Pons (tissue), 1 donor: Measurements from ENCODE around the gene FDXR.
A peak's percentile ranks its signal among the peaks of the same experiment; 100 is the strongest.

Experiments used
- DNase-seq: peaks from one replicate; pipeline ENCODE4 v3.0.0-alpha.2; 2016; ENCODE audit warnings: low spot score

The FDXR gene

DNA sequence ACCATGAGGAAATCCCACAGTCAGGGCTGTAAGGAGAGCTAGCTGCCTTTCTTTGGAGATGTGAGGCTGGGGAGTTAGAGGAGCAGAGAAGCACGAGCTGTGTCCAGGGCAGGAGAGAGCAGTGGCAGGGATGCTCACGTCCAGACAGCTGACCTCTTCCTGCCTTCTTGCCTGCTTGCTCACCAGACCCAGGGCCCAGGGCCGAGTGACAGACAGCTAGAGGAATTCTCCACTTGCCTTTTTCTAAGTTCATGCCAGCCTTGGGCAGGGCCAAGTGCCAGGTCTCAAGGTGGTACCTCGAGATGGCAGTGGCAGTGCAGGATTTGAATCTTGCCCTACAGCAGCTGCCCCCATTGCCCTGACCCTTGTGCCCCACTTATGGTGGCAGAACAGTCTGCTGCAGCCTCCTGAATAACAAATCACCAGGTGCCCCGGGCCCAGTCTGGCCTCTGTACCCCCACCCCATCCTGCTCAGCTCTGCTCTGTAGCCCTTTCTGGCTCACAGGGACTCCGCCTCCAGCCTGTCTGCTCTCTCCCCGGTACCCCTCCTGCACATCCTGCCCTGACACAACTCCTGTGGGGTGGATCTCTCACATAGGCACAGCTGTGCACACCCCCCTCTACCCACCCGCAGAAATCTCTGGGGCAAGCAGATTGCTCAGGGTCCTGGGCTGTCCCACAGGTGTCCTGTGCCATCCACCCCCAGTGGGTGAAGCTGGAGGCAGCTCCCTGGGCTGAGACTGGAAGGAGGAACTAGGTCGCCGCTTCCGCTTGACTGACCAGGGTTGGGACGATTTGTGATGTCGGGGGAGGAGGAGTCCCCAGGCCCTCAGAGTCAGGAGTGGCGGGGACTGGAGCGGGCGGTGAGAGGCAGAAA, 39.1 kb downstream of the FDXR start:
- no peak for DNase-seq

DNA sequence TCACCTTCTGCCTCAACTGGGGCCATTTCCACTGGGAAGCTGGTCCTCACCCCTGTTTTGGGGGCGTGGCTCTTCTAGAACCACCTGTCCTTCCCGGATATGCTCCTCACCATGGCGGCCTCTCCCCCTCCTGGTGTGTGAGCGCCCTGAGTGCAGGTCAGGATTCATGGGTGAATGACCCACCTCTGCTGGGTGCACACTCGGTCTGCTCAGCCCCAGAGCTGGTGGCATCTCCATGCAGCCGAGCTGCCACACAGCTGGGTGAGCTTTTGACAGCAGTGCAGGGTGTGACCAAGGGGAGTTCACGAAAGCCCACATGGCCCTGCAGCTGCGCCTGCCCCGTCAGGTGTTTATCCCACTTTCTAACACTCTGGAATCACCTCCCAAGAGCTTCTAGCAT, 40.4 kb downstream of the FDXR start:
- no peak for DNase-seq

DNA sequence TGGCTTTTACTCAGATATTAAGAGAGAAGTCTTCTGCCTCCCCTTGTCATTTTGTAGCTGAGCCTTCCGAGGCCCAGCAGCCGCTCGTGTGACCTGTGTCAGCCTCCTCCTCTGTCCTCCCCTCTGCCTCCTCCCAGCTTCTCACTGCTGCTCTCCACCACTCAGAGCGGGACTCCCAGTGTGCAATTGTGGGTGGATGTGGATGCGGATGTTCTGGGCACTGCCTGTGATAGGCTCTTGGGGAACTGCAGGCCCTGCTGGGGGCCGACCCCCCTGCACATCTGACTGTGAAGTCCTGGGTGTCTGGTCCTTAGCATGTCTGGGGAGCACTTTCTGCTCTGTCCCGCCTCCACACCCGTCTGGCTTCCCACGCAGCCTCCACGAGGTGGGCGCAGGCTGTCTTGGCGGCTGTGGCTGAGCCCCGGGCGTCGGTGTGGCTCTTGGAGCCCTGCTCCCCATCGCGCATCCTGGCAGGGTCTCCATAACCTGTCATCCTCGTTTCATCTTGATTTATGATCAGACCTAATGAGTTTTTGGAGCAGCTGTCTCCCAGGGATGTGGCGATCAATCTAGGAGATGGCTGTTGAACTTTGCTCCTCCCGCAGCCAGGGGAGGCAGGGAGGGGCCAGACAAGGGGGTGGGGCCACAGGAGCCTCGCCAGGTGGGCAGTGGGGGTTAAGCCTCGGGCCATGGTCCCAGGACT, 41.2 kb downstream of the FDXR start:
- no peak for DNase-seq

DNA sequence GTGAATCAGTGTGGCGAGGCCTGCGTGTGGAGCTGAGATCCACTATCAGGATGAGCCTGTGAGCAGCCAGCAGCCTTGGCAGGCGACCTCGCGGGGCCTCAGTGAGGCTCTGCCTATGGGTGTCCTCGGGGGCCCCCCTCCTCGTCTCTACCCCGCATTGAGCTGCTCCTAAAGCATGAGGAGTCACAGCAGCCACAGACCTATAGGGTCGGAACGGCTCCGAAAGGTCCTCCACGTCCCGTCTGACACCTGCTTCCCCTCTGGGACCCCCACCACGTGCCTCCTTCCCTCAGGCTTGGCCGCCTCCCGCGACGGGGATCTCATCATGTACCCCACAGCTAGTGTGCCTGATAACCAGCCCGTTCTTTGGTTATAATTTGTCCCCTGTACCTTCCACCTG, 41.9 kb downstream of the FDXR start:
- no peak for DNase-seq

DNA sequence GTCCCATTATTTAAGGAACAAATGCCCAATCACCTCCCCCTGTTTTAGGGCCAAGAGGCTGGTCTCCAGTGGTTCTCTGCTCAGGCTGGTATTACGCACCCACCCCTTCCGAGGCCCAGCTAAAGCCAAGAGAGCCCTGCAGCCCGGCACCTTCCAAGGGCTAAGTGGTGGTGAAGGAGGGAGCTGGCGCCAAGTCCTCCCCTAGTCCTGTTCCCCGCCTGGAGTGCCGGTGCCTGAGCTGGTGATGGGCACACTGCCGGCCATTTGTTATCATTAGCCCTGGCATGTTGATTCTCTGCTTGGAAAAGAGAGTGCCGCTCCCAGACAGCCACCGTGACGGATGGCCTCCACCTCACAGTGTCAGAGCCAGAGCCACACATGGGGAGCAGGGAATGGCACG, 45.0 kb downstream of the FDXR start:
- DNase-seq = no peak

DNA sequence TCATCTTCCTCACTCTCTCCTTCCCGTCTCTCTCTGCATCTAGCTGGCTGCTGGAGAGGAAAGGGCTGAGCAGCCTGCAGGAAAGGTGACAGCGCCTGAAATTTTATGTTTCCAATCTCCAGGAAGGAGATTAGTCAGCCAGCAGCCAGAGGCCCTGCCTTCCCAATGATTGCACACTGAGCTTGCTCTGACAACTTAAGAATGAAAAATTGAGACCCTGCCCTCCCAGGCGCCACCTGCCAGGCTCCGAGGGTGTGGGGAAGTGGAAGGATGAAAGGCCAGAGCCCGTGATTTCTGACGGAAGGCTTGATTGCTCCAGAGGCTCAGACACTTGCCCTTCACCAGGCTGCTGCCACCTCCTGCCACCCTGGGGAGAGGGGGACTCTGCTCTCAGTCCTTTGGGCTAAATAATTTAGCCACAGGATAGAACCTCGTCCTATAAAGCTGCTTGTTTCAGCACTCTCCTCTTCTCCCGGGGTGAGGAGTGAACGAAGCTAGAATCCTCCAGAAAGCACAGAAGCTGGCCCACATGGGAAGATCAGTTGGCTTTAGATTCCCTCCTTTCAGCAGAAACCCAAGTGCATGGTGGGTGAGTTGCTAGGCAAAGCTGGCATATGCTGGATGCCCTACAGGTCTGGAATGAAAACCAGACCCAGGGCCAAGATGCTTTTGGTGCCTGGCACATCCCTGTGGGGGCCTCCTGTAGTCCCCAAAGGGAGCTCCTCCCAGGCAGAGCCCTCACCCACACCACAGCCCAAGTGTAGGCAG, 46.7 kb downstream of the FDXR start:
- DNase-seq = no peak

DNA sequence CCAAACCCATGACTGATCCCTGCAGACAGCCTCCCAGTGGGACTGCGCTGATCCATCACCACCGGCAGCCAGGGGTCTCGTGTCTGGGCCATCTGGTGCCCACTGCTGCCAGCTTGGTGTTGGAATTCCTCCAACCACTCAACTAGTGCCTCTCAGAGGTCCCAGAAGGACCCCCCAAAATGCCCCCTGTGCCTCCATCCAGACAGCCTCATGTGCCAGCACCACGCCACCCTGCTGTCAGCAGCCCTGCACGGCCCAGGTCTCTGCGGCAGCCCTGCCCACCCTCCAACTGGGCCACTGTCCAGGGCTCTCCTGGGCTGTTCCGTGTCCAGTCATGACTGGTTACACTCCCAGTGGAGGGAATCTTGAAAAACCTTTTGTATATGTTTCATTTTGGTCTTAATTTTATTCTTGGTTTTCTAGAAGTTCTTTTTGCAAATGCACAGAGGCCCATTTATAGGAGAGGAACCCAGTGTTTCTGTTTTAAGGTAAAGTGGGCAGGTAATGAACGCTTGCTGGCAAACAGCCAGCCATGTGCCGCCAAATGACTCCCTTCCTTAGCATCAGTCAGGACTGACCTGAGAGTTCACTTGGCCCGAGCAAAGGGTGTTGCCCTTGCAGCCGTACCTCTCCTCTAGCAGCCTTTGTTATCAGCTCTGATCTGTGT, 47.7 kb downstream of the FDXR start:
- DNase-seq = no peak

DNA sequence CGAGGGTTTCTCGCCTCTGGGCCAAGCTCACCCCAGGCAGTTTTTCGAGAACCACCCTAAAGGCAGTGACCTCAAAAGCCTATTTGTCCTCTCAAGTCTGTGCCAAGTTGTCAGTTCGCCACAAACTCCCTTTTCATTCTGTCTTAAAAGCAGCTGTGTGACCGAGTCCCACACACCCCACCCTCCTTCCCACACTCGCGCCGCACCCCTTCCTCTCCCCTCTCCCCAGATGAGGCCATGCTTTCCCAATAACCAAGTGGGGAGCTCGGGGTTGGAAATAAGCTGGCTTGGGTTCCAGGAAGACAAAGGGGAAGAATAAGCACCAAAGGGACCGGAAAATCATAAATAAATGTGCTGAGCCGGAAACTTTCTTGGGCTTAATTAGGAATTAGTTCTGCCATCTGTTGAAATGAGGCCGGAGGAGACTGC, 49.8 kb downstream of the FDXR start:
- peak; percentile 86 for DNase-seq

DNA sequence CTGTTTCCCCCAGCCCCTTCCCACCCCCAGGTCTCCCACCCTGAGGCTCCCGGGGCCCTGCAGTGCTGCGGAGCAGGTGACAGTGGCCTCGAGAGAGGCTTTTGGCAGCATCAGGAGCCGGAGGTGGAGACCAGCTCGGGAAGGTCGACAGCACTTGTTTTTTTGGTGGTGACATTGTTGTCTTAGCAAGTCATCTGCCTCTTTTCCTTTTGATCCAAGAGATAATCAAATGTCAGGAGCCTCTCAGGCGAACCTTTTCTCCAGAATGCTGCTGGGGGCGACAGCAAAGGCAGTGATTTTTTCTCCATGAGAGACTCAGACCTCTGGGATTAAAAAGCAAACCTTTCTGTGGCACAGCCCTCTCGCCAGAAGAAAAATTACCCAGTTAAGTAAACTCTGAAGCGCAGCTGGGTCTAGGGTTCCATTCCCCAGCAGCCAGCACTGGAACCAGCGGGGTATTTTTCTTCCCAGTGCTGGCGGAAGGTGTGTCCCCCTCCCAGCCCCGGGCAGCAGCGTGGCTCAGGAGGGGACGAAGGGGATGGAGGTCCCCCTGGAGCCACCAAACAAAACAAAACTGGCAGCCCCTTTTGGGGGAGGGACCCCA, 50.4 kb downstream of the FDXR start:
- peak; percentile 60 for DNase-seq

DNA sequence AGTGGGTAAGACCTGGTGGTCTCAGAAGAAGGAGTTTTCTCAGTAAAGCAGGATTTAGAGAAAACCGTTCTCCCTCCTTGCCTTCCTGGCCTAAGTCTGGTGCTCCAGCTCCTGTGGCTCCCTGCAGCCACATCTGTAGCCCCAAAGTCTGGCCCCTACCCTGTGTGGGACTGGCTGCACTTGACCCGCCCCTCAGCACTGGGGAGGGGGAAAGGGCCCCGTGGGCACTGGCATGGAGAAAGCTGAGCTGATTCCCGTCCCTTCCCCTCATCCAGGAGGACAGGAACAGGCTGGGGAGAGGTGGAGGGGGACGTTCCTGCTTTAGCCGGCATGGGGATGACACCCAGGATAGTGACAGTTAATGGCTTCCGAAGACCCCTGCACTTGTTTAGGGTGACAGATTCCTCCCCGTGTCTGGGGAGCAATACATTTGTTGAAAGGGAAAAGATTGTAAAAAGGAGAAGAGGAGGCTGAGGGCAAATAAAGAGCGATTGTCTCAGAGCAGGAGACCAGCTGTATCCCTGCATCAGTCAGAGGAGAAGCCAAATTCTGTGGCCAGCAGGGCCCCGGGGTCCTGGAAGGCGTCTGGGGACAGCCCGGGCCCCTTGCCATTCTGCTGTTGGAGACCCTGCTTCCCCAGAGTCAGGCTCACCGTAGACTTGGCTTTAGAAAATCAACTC, 51.0 kb downstream of the FDXR start:
- DNase-seq = peak; percentile 62

DNA sequence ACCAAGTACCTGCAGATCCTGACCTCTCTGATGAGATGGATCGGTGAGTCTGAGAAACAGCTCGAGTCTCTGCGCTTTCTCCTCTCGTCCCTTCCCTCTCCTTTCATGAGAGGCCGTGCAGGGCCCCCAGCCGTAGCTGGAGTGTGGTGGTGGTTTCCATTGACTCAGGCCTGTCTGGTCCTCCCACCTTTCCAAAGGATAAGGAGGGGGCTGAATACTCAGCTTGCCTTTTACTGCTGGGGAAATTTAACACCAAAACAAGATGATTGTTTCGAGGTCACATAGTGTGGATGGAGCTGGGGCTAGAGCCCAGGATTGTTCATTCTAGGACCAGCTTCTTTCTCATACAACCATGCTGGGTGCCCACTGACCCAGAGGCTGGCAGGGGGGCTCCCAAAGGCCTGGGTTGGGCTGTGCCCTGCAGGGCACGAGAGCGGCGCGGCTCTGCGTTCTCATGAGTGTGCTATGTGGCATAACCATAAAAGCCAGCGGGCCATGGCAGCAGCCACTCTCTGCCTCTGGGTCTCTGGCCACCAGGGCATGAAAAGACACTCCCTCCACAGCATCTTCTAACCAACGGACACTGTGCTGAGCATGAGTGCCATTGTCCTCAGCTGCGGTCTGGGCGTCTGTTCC, 52.9 kb downstream of the FDXR start:
- DNase-seq = no peak

DNA sequence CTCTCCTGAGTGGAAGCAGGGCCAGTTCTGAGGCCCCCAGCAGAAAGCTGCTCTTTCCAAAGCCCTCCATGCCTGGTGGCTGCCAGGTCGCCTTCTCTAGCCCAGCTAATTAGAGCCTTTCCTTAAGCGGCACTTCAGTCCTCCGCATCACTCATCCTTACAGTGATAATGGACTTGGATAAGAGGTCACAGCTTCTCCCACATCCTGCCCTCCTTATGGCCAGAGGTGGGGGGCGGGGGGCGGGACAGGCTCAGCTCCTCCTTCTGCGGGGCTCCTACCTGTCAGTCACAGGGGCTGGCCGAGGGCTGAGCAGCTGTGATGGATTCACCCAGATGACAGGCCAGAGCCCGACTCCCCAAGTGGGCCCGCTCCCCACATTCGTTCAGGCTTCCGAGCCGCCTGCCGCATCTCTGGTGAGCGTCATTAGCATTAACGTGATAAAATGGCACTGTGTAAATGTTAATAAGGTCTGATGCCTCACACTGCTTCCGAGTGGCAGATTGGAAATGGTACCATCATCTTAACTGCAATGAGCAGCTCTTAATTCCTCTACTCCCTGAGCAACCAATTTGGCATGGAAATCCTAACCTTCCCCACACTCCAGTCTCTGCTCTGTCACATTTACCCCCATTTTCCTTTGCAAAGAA, 54.4 kb downstream of the FDXR start:
- no peak for DNase-seq

DNA sequence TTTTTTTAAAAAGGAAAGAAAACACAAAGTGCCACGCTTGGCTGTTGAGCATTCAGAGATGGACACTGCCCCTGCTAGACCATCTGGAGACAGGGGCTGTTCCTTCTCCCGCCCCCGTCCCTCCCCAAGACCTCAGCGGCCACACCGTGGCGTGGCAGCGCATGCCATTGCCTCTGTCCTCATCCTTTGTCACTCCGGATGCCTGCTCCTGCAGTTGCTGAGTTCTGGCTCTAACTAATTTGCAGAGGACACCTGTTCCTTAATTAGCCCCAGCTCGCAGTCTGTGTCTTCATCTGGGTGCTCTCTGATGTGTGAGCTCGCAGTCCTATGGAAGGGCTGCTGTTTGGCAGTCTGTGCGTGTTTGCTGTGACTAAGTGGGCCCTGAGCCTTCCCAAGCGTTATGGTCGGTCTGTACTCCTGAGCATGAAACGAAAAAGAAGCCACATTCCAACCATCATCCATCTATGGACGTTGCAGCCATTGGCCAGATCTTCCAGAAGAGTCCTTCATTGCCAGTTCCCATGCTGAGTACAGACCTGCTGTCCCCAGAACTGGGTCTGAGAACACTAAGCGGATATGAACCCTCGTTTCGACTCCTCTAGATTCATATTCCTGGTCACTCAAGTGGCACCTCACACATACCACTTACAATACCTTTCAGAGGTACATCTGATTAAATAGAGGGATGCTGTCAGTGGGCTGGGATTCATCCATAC, 55.7 kb downstream of the FDXR start:
- DNase-seq = no peak

DNA sequence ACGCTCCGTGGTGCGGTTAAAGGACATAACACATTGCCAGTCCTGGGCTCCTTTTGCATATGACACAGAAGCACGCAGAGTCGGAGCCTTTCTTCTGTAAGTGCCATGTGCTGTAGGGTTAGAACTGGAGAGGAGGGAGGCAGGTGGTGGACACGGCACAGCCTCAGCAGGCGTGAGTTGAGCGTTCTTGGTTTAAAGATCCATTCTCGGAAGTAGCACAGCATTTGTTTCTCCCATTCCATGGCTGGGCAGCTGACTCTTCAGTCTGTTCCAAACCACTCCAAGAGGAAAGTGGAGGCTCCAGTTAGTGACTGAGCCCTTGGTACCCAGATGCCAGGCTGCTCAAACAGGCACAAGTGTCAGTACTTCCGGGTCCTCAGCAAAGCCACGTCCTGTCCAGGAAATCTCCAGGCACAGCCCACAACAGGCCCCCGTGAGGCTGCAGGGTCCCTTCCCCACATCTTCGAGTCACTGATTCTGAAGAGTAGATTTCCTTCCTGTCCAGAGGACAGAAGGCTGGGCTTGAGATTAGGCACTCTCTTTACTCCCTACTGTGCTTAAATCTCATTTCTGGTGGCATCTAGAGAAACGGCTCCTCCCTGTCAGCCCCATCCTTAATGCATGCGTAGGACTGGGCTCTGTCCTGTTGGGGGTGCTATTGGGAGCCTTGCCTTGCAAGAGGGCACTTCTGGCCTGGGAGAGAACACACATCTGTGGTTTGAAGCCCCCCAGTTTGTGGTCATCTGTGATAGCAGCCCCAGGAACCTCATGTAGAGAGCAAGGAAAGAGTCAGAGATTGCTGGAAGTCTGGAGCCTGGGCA, 57.0 kb downstream of the FDXR start:
- no peak for DNase-seq

DNA sequence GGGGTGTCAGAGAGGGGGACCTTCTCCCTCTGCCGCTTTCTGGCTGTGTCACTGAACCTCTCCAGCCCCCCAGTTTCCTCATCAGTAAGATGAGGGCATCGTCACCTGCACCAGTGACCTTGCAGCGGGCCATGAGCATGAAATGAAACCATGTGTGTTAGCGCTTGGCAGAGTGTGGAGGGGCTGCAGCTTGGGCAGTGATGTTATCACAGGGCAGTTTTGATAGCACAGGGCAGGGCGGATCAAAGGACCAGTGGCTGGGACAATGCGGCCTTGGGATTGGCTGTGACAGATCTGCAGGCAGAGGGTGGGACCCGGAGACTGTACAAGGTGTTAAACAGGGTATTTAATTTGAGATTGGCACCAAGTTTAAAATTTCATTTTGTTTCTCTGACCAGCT, 57.7 kb downstream of the FDXR start:
- no peak for DNase-seq

DNA sequence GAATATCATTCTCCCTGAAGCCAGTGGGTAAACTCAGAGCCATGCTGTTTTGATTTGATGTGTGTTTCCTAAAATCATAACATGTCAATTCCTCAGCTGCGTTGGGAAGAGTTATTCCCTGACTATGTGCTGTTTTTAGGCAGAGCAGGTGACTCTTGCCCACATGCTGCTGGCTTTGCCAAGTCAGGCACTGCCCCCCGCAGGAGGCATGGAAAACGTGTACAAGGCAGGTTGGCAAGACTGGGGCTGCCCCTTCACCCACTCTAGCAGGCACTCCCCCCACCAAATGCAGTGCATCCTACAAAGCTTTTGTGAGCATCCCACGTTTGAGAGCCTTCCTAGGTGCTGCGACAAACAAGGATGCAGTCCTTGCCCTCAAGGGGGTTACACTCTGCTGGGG, 58.3 kb downstream of the FDXR start:
- DNase-seq = no peak
